ENCODE results near the gene CA7.

CA7 gene

GRCh38 chr16:66899945-66900710 is 55.9 kb downstream of the CA7 start:
- DNase-seq = peak; percentile 57

GRCh38 chr16:66900721-66901441 is 56.7 kb downstream of the CA7 start:
- no peak for DNase-seq

- DNase-seq = no peak
These were observed 57.4 kb downstream of the CA7 start for GRCh38 chr16:66901626-66902025.

- DNase-seq = no peak
These were observed 58.7 kb downstream of the CA7 start for GRCh38 chr16:66902648-66903543.

Data from NCI-H2227 treated with DMSO at 0.1 percent for 48 hours (cell line).